K562 (cell line): ENCODE measurements around the gene ADPRM. TPM values are rescaled to one million over a fixed set of nuclear protein-coding genes. Genes with fewer than 3 reads are reported as not detected.
"Not testable (repeated sequence)": the region's sequence is repeated elsewhere in the genome, so short reads cannot be mapped to it uniquely, and the experiment has no call there.

Experiments used
- ATAC-seq: fragments of 200-7000 bp; cut with Tn5 transposase; 3 replicates; pipeline ENCODE4 v1.9.1; 2020; ENCODE audit warnings: moderate library complexity
- BruUV-seq: library from RNA; stranded (reverse); fragments of 400-500 nt; replicated peaks from 2 replicates; lab custom pipeline; 2021; lab: Mats Ljungman, UMichigan
- CTCF ChIA-PET: fragments of 300-600 bp; formaldehyde crosslinking; extraction: SDS; loops from one replicate; lab custom pipeline; 2021; ENCODE audit warnings: low intra/inter-chr PET ratio; lab: Yijun Ruan, JAX
- POLR2A ChIA-PET: fragments of 300-600, 350-650 bp; sonication (Branson Sonifier 250); formaldehyde crosslinking; extraction: SDS; loops from one replicate; lab custom pipeline; 2021; ENCODE audit warnings: antibody characterized with exemption, inconsistent platforms; lab: Yijun Ruan, JAX
- DNase-seq, 4 experiments: peaks; one replicate each; pipeline versions ENCODE4 v3.0.0 to v3.0.0-alpha.2; 2011 to 2018; ENCODE audit warnings: low spot score in 3 of 4, mixed read lengths in 3 of 4; ENCODE audit errors: extremely low read depth in 1 of 4
- FAIRE-seq: peaks from 2 replicates; lab custom pipeline; 2011; peaks lifted over from hg19 to GRCh38; lab: Jason Lieb, UNC
- H2AFZ ChIP-seq: 2 replicates; pipeline ENCODE4 v1.6.0; 2011; ENCODE audit warnings: low read depth, low read length, control low read depth, inconsistent platforms
- H3K27ac ChIP-seq: fragments of 200-600 bp; 3 replicates; pipeline ENCODE4 v1.8.0; 2011; ENCODE audit warnings: low read depth, mild to moderate bottlenecking, control low read depth, inconsistent platforms, low read length, moderate library complexity, mixed read lengths; ENCODE audit errors: extremely low read depth
- H3K27me3 ChIP-seq, 2 experiments: fragments of 300-600 bp in 1 of 2; 2 replicates in 1 of 2; 3 replicates in 1 of 2; pipeline versions ENCODE4 v1.6.0 to v1.8.0; 2011; ENCODE audit warnings: inconsistent platforms in 2 of 2, low read length in 2 of 2, mild to moderate bottlenecking in 1 of 2, mixed read lengths in 1 of 2, moderate library complexity in 1 of 2; ENCODE audit not compliant: control insufficient read depth in 2 of 2, insufficient read depth in 2 of 2
- H3K36me3 ChIP-seq: fragments of 300-600 bp; 3 replicates; pipeline ENCODE4 v1.8.0; 2011; ENCODE audit warnings: mild to moderate bottlenecking, low read length, inconsistent platforms; ENCODE audit not compliant: control insufficient read depth, insufficient read depth
- H3K4me1 ChIP-seq, 2 experiments: fragments of 200-600 bp in 1 of 2; replicated peaks in 1 of 2; 2 replicates in 1 of 2; 3 replicates in 1 of 2; pipeline versions ENCODE4 v1.5.1 to v1.8.0; 2011; ENCODE audit warnings: inconsistent platforms in 2 of 2, low read length in 2 of 2, mild to moderate bottlenecking in 1 of 2, mixed read lengths in 1 of 2, moderate library complexity in 1 of 2; ENCODE audit not compliant: control insufficient read depth in 2 of 2, insufficient read depth in 2 of 2
- H3K4me2 ChIP-seq: 2 replicates; pipeline ENCODE4 v1.6.1; 2011; ENCODE audit warnings: low read length, control low read depth, inconsistent platforms, mixed read lengths; ENCODE audit not compliant: insufficient read depth
- H3K4me3 ChIP-seq: fragments of 200-600 bp; sonication (generic), shearing (Covaris generic); 2 replicates; pipeline ENCODE4 v1.5.1; 2016; ENCODE audit warnings: control low read depth, inconsistent platforms
- H3K79me2 ChIP-seq: fragments of 200-600 bp; 3 replicates; pipeline ENCODE4 v1.8.0; 2011; ENCODE audit warnings: low read length, inconsistent platforms; ENCODE audit not compliant: control insufficient read depth, insufficient read depth
- H3K9ac ChIP-seq, 2 experiments: 2 replicates each; pipeline versions ENCODE4 v1.6.0 to v1.6.1; 2011; ENCODE audit warnings: low read depth in 2 of 2, low read length in 2 of 2, control low read depth in 1 of 2, inconsistent platforms in 1 of 2, mild to moderate bottlenecking in 1 of 2, mixed read lengths in 1 of 2; ENCODE audit not compliant: insufficient read depth in 1 of 2
- H3K9me1 ChIP-seq: one replicate; pipeline ENCODE4 v1.6.0; 2011; ENCODE audit warnings: inconsistent platforms, mild to moderate bottlenecking, low read length, moderate library complexity; ENCODE audit not compliant: control insufficient read depth, insufficient read depth
- H3K9me3 ChIP-seq: replicated peaks from 2 replicates; pipeline ENCODE4 v1.5.1; 2011; ENCODE audit warnings: low read depth, low read length, inconsistent platforms; ENCODE audit not compliant: control insufficient read depth, insufficient read depth
- H4K20me1 ChIP-seq: replicated peaks from 2 replicates; pipeline ENCODE4 v1.6.1; 2011; ENCODE audit warnings: low read length, inconsistent platforms, mixed read lengths; ENCODE audit not compliant: control insufficient read depth, insufficient read depth
- ZBTB11 ChIP-seq, 3 experiments: fragments of 200-800 bp in 1 of 3; fragments of 250-450 bp in 1 of 3; fragments of 450-650 bp in 1 of 3; sonication (Bioruptor Pico) in 1 of 3; sonication (Bioruptor generic) in 1 of 3; formaldehyde crosslinking in 1 of 3; IDR thresholded peaks; 2 replicates each; pipeline versions ENCODE4 v1.6.1 to v1.8.0; 2016 to 2022; ENCODE audit warnings: mild to moderate bottlenecking in 2 of 3, missing genetic modification characterization in 2 of 3, missing compliant biosample characterization in 1 of 3, moderate library complexity in 1 of 3
- ZNF655 ChIP-seq: fragments of 250-450 bp; sonication (Bioruptor Pico); IDR thresholded peaks from 2 replicates; pipeline ENCODE4 v1.5.0; 2021
- WGBS: fragments of 100-300 bp; shearing (Covaris generic); methylation state at CpG from one replicate; pipeline ENCODE4 v1.1.6; 2016; ENCODE audit warnings: low coverage, mixed read lengths; ENCODE audit not compliant: insufficient coverage; ENCODE audit errors: missing lambda C conversion rate; 5-methylcytosine and 5-hydroxymethylcytosine counted together
- in situ Hi-C: fragments of 300-500 bp; cut with MboI; formaldehyde crosslinking; loops from 4 replicates; pipeline ENCODE4 v1.15.0; 2018; ENCODE audit warnings: inconsistent platforms, mixed read lengths
- intact Hi-C: fragments of 100-400 bp; cut with micrococcal nuclease; formaldehyde crosslinking; loops from 2 replicates; pipeline ENCODE4 v1.14.2; 2022
- polyA plus RNA-seq, 8 experiments: library from polyadenylated mRNA; depleted of rRNA in 4 of 8; stranded (reverse) in 5 of 8; unstranded in 3 of 8; fragments of >200 nt; fragmentation: Nextera tagmentation in 2 of 8; fragmentation: Illumina TruSeq in 1 of 8; extraction: Ambion mirVana in 2 of 8; extraction: Trizol in 1 of 8; gene quantifications; 2 replicates each; pipeline versions ENCODE4 v1.2.1 to v1.2.3, GENCODE V29; 2011 to 2014; ENCODE audit warnings: inconsistent platforms in 1 of 8, missing spikeins in 1 of 8
- total RNA-seq, 7 experiments: library from RNA; depleted of rRNA in 6 of 7; stranded (reverse); fragments of >200 nt in 6 of 7; fragmentation: Illumina TruSeq in 2 of 7; extraction: Trizol in 2 of 7; gene quantifications; 2 replicates each; pipeline versions ENCODE4 v1.2.1 to v1.2.3, GENCODE V29; 2011 to 2021; ENCODE audit warnings: low replicate concordance in 1 of 7

The ADPRM gene
- total and polyA plus RNA-seq, 9 of the 15 experiments (the other 6 are each of a cell fraction or from before 2014, with no cell fraction given): 4.7 to 17.6 (median 6.2) TPM

GRCh38 chr17:10731408-10731879 is 34.0 kb downstream of the ADPRM start (continued):
- TF ChIP-seq ZBTB11 (CRISPR knock-in tag; IDR thresholded peaks at IDR 0.05) (no peak), ZNF655 (CRISPR knock-in tag) (no peak)

- intact Hi-C loops, CTCF ChIA-PET, POLR2A ChIA-PET, H3K27me3 ChIP-seq, H3K9ac ChIP-seq, H3K79me2 ChIP-seq, H3K27ac ChIP-seq, H3K9me1 ChIP-seq, H3K4me3 ChIP-seq, BruUV-seq, H4K20me1 ChIP-seq, DNase-seq, in situ Hi-C loops, H3K36me3 ChIP-seq, H2AFZ ChIP-seq, H3K4me2 ChIP-seq, H3K4me1 ChIP-seq, FAIRE-seq, H3K9me3 ChIP-seq, ATAC-seq: not testable (repeated sequence)
- WGBS: 0% methylated on average over 6 of the region's 6 CpGs
Measured at GRCh38 chr17:10732121-10732520, 34.7 kb downstream of the ADPRM start.
